HG02798 (cell line): Measurements from ENCODE around the gene VCP.
"Not testable (repeated sequence)": the region's sequence is repeated elsewhere in the genome, so short reads cannot be mapped to it uniquely, and the experiment has no call there.

Experiments
- ATAC-seq: cut with Tn5 transposase; IDR thresholded peaks from one replicate; pipeline ENCODE4 v1.9.1; 2021; ENCODE audit warnings: mild to moderate bottlenecking; ENCODE audit not compliant: unreplicated experiment, poor library complexity

Gene VCP

DNA sequence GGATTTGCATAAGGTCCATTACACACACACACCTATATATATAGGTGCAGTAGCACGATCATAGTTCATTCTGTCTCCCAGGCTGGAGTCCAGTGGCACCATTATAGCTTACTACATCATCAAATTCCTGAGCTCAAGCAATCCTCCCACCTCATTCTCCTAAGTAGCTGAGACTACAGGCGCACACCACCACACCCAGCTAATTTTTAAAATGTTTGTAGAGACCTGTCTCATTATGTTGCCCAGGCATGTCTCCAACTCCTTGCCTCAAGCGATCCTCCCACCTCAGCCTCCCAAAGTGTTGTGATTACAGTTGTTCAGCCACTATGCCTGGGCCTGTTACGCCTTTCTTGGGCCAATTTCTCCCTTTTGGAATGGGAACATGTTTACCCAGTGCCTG is 43.2 kb downstream of the VCP start:
- ATAC-seq: no peak

DNA sequence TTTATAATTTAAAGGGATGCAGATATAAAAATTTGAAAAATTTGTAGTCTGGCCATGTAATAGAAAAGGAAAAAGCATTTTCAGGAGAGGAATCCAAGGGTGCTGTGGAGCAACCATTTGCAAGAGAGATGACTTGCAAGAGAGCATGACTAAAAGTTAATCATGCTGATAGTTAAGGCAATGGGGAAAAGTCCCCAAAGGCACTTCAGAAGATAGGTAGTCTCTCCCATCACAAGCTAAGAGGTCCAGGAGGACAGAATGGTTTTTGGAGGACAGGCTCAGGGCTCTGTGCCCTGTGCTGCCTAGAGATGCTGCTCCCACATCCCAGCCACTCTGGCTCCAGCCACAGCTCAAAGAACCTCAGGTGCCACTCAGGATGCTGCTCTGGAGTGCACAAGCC is 44.1 kb downstream of the VCP start:
- no peak for ATAC-seq

DNA sequence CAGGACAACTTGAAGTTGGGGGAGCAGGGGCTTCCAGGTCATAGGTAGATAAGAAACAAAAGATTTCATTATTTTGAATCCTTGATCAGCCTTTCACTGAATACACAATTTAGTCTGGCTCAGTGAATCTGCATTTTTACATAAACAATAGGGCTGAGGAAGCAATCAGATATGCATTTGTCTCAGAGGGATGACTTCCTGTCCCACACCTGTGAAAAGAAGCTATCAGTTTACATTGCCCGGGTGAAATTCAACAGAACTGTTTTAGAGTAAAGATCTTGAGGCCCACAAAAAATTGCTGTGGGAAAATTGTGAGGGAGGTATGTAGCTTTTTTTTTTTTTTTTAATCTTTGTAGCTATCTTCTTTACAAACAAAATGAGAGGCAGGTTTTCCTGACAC is 44.6 kb downstream of the VCP start:
- ATAC-seq: no peak

DNA sequence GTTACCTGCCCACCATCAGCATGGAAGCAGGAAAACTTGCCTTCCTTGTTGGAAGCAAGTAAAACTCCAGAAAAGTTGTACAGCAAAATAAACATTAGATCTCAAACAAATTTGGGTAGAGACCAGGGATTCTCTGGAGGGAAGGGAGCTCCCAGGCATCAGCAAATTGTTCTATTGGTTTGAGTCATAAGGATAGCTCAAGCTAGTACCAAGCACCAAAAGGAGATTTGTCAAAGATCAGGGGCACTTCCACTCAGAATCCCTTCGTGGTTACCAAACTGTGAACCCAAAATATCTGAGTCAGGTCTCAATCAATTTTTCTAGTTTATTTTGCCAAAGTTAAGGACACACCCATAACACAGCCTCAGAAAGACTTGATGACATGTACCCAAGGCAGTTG is 45.1 kb downstream of the VCP start:
- no peak for ATAC-seq

DNA sequence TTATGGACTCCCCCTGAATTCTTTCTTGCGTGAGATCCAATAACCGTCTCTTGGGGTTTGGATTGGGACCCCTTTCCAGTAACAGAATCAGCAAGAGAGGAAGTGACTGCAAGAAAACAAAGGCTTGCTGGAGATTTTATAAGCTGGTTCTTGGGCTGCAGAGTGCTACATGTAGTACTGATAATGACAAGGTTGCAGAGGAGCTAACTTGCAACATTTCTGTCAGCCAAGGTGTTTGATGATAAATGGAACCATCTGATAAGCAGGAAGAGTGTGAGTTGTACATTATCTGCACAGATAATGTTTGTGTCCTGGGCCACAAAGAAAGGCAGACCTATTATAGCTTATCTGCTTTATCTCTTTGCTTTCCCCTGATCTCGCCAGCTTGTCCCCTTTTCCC is 45.8 kb downstream of the VCP start:
- ATAC-seq: no peak

GRCh38 chr9:35023443-35023842 is 49.0 kb downstream of the VCP start:
- not testable (repeated sequence) for ATAC-seq

- no peak for ATAC-seq
Observed at GRCh38 chr9:35014517-35014916, 57.9 kb downstream of the VCP start.

- ATAC-seq: no peak
Observed at GRCh38 chr9:35010351-35010958, 62.0 kb downstream of the VCP start.
